ENCODE data around the gene CHRNA5.
"Not testable (repeated sequence)": the region's sequence is repeated elsewhere in the genome, so short reads cannot be mapped to it uniquely, and the experiment has no call there.

The CHRNA5 gene

DNA sequence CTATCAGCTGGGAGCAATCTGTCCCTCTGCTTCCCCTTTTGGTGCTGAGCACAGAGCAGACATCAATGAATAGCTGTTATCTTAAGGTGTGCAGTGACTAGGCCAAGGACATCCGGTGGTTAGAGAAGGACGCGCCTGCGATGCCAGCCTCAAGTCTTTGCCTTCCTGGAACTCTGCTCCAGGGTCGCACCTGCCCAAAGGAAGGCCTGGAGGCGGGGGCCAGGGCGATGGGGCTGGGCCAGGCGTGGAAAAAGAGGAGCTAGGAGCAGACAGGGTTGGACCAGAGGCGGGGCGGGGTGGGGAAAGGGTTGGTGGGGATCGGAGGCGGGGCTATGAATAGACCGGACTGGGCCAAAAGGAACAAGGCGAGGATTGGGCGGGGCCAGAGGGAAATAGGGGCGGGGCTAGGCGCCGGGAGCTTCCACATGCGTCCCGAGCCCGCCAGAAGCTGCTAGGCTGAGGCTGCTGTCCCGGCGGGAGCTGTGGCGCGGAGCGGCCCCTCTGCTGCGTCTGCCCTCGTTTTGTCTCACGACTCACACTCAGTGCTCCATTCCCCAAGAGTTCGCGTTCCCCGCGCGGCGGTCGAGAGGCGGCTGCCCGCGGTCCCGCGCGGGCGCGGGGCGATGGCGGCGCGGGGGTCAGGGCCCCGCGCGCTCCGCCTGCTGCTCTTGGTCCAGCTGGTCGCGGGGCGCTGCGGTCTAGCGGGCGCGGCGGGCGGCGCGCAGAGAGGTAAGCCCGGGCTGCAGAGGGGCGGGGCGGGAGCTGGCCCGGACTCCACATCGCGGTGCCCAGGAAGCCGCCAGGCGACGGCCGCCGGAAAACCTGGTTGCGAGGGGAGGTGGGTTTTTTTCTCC is at the start of gene CHRNA5:
Gene CHRNA5 (plus strand): TSS at position 424 of the 854 bp plus-strand sequence. CDS start 200 bp downstream, at position 624.
- DNase-seq = peak; percentile 90

- DNase-seq = not testable (repeated sequence)
Measured at GRCh38 chr15:78520035-78520434, 45.3 kb upstream of the CHRNA5 start.

DNA sequence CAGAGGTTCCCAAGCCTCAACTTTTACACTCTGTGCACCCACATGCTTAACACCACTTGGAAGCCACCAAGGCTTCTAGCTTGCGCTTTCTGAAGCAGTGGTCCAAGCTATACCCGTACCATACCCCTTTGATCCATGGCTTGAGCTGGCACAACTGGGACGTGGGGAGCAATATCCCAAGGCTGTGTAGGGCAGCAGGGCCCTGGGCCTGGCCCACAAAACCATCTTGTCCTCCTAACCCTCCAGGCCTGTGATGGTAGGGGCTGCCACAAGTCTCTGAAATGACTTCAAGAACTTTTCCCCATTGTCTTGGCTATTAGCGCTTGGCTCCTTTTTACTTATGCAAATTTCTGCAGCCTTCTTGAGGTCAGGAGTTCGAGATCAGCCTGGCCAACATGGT is 41.1 kb upstream of the CHRNA5 start:
- no peak for DNase-seq

GRCh38 chr15:78527325-78527724 is 38.0 kb upstream of the CHRNA5 start:
- no peak for DNase-seq

DNA sequence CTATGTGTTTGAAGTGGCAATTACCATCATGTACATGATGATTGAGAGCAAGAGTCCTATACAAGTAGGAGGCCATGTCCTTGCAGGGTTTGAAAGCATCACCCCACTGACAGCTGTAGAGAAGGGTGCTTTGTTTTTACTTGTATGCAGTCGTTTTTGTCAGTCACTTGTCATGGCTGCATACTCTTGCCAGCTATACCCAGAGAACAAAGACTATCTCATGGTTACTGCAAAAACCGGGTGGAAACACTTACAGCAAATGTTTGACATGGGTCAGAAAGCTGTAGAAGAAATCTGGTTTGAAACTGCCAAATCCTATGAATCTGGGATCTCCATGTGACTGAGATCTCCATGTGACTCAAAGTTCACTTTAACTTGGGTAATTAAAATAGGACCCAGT is 32.0 kb upstream of the CHRNA5 start:
- DNase-seq = no peak

DNA sequence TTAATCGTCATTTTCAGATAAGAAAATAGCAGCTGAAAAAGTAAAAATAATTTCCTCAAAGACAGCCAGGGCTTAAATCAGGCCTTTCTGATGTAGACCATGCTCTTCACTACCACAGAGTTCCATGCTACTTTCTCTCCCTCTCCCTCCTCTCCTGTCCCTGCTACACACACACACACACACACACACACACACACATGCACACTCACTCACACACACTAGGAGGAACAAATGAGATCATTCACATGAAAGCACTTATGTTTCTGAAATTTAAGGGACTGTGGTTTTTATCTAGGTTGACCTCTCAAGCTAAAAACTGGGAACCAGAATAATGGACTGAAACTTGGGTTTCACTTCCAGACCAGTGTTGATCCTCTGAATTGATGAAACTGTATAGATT is 29.2 kb upstream of the CHRNA5 start:
- DNase-seq = no peak

DNA sequence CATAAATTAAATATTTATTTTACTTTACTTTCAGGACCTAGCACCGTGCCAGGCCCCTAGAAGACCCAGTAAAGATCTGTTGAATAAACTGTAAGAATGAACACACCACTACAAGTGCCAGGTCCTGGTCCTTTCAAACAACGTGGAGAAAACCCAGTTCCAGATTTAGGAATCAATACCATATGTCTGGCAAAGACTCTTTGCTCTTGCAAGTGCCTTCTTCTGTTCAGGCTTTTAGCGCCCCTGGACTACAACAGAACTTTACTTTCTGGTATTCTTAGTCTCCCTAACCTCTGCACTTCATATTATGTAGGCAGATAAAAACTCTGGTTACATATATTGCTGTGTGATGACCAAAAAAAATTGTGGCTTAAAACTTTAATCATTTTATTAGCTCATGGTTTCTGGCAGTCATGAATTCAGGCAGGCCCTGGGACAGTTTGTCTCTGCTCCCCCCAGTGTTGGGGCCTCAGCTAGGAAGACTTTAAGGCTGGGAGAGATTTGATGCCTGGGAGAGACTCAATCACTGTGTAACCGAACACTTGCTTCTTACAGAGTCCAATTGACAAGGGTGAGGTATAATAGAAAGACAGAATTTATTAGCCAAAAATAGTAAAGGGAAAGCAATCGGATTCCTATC is 27.9 kb upstream of the CHRNA5 start:
- no peak for DNase-seq

- DNase-seq = no peak
Measured at GRCh38 chr15:78538358-78538757, 27.0 kb upstream of the CHRNA5 start.

DNA sequence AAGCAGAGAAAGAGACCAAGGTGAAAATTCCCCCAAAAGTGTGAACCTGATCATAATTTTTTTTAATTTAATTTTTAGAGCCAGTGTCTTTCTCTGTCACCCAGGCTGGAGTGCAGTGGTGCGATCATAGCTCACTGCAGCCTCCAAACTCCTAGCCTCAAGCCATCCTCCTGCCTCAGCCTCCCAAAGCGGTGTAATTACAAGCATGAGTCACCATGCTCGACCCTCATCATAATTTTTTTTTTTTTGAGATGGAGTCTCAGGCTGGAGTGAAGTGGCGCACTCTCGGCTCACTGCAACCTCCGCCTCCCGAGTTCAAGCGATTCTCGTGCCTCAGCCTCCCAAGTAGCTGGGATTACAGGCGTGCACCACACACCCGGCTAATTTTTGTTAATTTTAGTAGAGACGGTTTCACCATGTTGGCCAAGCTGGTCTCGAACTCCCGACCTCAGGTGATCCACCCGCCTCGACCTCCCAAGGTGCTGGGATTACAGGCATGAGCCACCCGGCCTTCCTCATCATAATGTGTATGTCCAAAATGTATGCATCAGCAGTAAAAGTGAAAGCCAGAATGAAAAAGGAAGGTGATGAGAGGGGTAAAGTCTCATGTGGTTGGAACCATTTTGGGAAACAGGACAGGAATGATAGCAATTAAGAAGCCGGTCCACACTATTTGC is 25.7 kb upstream of the CHRNA5 start:
- DNase-seq = not testable (repeated sequence)

DNA sequence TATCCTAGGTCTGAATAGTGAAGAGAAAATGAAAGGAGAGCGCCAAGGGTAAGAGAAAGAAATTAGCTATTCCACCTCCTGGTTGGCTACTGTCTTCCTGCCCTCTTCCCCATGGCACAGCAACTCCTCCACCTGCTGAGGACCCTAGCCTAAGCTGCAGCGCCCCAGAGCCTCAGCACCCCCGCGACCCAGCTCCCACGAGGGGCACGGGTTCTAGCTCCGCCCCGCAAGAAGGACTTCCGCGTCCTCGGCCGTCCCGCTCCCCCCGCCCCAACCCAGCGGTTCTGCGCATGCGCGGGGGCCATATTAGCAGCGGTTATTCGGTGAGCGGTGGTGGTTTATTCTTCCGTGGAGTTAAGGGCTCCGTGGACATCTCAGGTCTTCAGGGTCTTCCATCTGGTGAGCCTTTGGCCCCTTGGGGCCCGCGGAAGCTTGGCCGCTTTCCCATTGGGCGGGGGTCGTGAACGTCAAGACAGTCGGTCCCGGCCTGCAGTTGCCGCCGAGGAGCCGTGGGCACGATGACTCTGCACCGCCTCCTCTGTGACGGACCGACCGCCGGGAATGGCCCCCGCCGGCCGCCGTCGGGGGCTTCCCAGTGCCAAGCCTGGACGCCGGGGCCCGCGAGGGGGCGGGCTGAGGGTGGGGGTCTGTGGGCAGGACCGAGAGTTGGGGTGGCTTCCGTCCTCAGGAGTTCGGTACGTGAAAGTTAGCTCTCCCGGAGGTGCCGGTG is 25.0 kb upstream of the CHRNA5 start, which contains the start of gene PSMA4:
Gene PSMA4 (plus strand): TSS at position 304 of the 730 bp plus-strand sequence. CDS start 1,484 bp downstream, outside the sequence.
- peak; percentile 98 for DNase-seq

DNA sequence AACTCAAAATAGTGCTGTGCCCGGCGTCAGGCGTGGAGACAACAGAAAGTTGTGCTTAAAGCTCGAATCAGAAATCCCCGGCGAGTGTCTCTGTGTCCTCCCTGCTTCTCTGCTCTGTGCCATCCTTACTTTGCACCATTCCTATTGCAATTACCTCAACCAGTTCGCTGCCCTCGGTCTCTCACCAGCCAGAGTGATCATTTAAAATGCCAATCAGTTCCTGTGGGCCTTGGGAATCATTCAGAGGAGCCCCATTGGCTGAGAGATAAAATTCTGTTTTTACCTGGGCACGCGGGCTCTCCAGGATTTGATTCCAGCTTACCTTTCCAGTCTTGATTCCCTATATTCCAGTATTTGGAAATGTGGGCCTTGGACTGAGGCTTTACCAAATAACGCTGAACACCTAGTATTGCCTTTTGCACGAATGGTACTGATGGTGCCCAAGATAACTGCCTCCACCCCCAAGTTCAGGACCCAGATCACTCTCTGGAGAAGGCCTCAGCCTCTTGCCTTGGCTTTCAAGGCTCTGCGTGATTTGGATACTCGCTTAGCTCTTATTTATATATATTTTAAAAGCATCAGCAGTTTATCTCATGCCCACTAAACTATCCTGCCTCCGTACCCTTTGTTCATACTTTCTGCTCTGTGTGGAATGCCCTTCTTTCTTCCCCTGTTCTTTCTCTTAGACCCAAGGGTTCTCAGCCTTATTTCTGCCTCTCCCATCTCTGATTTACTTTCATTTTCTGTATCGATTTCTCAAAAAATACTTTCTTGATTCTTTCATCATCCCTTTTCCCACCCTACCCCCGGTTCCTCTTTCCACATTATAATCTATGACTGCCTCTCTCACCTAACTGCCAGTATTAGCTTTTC is 24.2 kb upstream of the CHRNA5 start:
- DNase-seq = no peak

DNA sequence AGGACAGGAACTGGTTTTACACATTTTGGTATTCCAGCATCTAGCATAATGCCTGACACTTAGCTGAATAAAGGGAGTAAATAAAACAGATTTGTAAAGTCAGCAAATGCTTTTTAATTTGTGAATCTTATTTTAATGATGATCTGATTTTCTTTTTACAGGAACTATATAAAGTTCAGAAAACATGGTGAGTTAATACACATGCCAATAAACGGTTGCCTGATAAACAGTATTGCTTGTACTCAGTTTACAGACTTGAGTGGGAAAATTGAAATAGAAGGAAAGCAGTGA is 23.6 kb upstream of the CHRNA5 start:
- no peak for DNase-seq

DNA sequence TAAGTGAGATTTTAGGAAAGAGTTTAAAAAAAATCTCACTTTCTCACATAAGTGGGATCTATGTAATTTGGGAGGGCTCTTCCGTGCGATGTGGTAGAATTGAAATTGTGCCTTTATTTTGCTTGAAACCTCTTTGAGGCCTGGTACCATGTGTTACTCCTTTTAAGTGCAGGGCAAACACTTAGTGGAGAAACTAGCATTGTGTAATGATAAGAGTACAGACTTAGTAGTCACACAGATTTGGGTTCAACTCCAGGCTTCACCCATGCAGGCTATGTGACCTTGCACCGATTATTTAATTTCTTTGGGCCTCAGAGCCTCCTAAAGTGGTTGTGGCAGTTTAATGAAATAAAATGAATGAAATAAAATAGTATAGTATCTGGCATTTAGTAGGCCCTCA is 22.7 kb upstream of the CHRNA5 start:
- no peak for DNase-seq

GRCh38 chr15:78550194-78550593 is 15.1 kb upstream of the CHRNA5 start:
- DNase-seq = no peak

DNA sequence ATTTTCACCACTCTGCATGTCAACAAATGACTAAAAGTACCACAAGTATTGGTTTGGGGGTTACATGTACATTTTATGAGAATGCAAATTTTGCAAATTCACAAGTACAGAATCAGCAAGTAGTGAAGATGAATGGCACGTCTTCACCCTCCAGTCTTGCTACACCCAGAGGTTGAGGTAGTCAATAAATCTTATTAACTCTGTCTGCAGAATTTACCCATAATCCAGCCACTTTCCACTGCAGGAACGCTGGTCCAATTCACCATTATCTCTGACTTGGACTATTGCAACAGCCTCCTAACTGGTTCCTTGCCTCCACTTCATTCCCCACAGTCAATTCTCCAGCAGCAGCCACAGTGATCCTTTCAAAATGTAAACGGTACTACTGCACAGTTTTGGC is 14.5 kb upstream of the CHRNA5 start:
- no peak for DNase-seq

DNA sequence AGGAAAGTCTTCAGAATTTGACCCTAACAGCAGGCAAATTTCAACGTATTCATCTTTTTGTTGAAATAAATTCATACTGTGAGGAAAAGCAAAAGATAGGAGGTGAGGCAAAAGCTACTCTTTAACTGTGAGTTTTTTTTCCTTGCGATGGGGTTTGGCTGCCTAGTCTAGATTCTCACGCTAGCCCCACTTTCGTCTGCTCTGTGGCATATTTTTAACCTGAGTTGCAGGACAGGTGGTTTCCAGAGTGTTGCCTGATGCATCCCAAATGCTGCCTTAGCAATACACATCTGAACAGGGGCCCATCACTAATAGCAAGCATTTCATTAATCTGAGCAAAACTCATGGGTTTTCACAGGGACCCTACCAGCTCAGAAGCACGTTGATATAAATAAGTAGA is 13.4 kb upstream of the CHRNA5 start:
- no peak for DNase-seq

DNA sequence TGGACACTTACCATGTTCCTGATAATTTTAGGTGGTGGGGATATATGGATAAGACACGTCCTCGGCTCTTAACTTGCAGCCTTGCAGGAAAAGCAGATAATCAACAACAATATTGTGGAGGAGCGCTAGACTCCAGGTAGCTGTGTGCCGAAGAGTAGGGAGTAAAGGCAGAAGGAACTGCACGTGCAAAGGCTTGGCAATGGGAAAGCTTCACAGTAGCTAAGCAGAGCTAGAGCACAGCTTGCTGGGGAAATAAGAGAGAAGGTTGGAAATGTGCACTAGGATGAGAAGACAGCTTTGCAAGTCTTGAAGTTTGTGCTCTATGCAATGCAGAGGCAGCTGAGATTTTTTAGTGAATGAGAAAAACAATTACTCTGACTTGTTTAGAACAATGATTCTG is 12.7 kb upstream of the CHRNA5 start:
- no peak for DNase-seq

- DNase-seq = not testable (repeated sequence)
Measured at GRCh38 chr15:78560201-78560600, 5.1 kb upstream of the CHRNA5 start.

DNA sequence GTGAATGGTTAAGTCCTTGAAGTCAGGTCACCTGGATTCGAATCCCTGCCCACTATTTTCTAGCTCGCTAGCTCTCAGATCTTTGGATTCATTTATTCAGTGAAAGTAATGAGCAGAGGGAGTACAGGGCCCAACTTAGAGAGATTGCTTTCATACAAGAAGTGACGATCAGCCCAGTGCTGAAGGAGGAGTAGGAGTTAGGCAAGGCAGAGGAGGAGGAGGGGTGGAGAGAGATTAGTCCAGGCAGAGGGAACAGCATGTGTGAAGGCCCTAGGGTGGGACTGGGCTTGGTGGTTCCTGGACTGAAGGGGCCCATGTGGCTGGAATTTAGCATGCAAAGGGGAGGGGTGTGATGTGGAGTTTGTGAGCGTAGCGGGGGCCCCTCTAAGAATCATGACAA is 3.8 kb upstream of the CHRNA5 start:
- DNase-seq = no peak

- no peak for DNase-seq
Measured at GRCh38 chr15:78563092-78563491, 2.2 kb upstream of the CHRNA5 start.

DNA sequence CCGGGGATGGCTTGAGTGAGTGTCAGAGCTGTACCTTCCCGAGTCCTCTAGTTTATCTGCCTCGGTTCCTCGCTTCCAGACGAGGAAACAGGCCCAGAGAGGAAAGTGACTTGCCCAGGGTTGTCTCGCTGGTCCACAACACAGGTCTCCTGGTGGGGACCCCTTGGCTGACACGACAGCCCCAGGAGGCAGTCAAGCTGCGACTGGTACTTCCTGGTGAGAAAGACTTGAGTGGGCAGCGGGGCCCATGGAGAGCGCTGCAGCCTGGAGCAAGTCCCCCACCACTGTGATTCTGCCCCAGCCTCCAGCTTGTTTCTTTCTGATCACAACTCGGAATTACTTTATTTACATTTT is 600 bp upstream of the CHRNA5 start:
- DNase-seq = no peak

Data from retina (tissue), 1 donor.